ENCODE data around the gene NCAPG.
"Not testable (repeated sequence)": the region's sequence is repeated elsewhere in the genome, so short reads cannot be mapped to it uniquely, and the experiment has no call there.

The NCAPG gene

GRCh38 chr4:17854036-17854435 is 43.3 kb downstream of the NCAPG start:
- H3K4me3 ChIP-seq (ENCODE audit: low read length) = no peak overlapping the region
- H3K4me1 ChIP-seq (ENCODE audit: insufficient read depth, low read length) = no peaks in the 10 kb centered on the region

GRCh38 chr4:17859793-17860406 is 49.1 kb downstream of the NCAPG start:
- Histone ChIP-seq H3K9me3 (ENCODE audit: insufficient read depth, low read depth, low read length) (peaks cover 17% of the 10 kb centered on the region), H3K36me3 (ENCODE audit: insufficient read depth, low read depth, low read length) (no peaks in the 10 kb centered on the region), H3K27me3 (ENCODE audit: insufficient read depth, low read length) (no peaks in the 10 kb centered on the region), H3K9ac (ENCODE audit: low read depth, low read length) (no peak overlapping the region), H3K4me1 (ENCODE audit: insufficient read depth, low read length) (no peaks in the 10 kb centered on the region), H3K27ac (ENCODE audit: low read length) (no peak overlapping the region), H3K4me3 (ENCODE audit: low read length) (no peak overlapping the region)

More at GRCh38 chr4:17854036-17854435, 43.3 kb downstream of the NCAPG start:
- Histone ChIP-seq H3K9ac (ENCODE audit: low read depth, low read length) (no peak overlapping the region), H3K27me3 (ENCODE audit: insufficient read depth, low read length) (no peaks in the 10 kb centered on the region), H3K9me3 (ENCODE audit: insufficient read depth, low read depth, low read length) (no peaks in the 10 kb centered on the region), H3K36me3 (ENCODE audit: insufficient read depth, low read depth, low read length) (no peaks in the 10 kb centered on the region), H3K27ac (ENCODE audit: low read length) (no peak overlapping the region)

- not testable (repeated sequence) for H3K27ac ChIP-seq (ENCODE audit: low read length); H3K9ac ChIP-seq (ENCODE audit: low read depth, low read length); H3K27me3 ChIP-seq (ENCODE audit: insufficient read depth, low read length); H3K4me3 ChIP-seq (ENCODE audit: low read length); H3K4me1 ChIP-seq (ENCODE audit: insufficient read depth, low read length); H3K36me3 ChIP-seq (ENCODE audit: insufficient read depth, low read depth, low read length)
- peaks cover 17% of the 10 kb centered on the region for H3K9me3 ChIP-seq (ENCODE audit: insufficient read depth, low read depth, low read length)
Measured at GRCh38 chr4:17861906-17862305, 51.1 kb downstream of the NCAPG start.

- Histone ChIP-seq H3K36me3 (ENCODE audit: insufficient read depth, low read depth, low read length) (no peaks in the 10 kb centered on the region), H3K27ac (ENCODE audit: low read length) (no peak overlapping the region), H3K27me3 (ENCODE audit: insufficient read depth, low read length) (no peaks in the 10 kb centered on the region)
Measured at GRCh38 chr4:17865866-17866363, 55.1 kb downstream of the NCAPG start.

GRCh38 chr4:17866810-17867209 is 56.0 kb downstream of the NCAPG start:
- peaks cover 13% of the 10 kb centered on the region for H3K9me3 ChIP-seq (ENCODE audit: insufficient read depth, low read depth, low read length)
- H3K36me3 ChIP-seq (ENCODE audit: insufficient read depth, low read depth, low read length) = no peaks in the 10 kb centered on the region
- no peak overlapping the region for H3K9ac ChIP-seq (ENCODE audit: low read depth, low read length)
- no peak overlapping the region for H3K27ac ChIP-seq (ENCODE audit: low read length)
- H3K4me3 ChIP-seq (ENCODE audit: low read length) = no peak overlapping the region
- H3K27me3 ChIP-seq (ENCODE audit: insufficient read depth, low read length) = no peaks in the 10 kb centered on the region
- no peaks in the 10 kb centered on the region for H3K4me1 ChIP-seq (ENCODE audit: insufficient read depth, low read length)

More at GRCh38 chr4:17865866-17866363, 55.1 kb downstream of the NCAPG start:
- H3K4me1 ChIP-seq (ENCODE audit: insufficient read depth, low read length) = no peaks in the 10 kb centered on the region
- H3K9me3 ChIP-seq (ENCODE audit: insufficient read depth, low read depth, low read length) = peaks cover 17% of the 10 kb centered on the region
- no peak overlapping the region for H3K9ac ChIP-seq (ENCODE audit: low read depth, low read length)
- no peak overlapping the region for H3K4me3 ChIP-seq (ENCODE audit: low read length)

GRCh38 chr4:17867276-17867675 is 56.5 kb downstream of the NCAPG start:
- Histone ChIP-seq H3K27ac (ENCODE audit: low read length) (no peak overlapping the region), H3K27me3 (ENCODE audit: insufficient read depth, low read length) (no peaks in the 10 kb centered on the region), H3K4me1 (ENCODE audit: insufficient read depth, low read length) (no peaks in the 10 kb centered on the region), H3K9ac (ENCODE audit: low read depth, low read length) (no peak overlapping the region), H3K9me3 (ENCODE audit: insufficient read depth, low read depth, low read length) (peaks cover 8% of the 10 kb centered on the region), H3K4me3 (ENCODE audit: low read length) (no peak overlapping the region), H3K36me3 (ENCODE audit: insufficient read depth, low read depth, low read length) (no peaks in the 10 kb centered on the region)

- Histone ChIP-seq H3K27ac (ENCODE audit: low read length) (no peak overlapping the region), H3K4me1 (ENCODE audit: insufficient read depth, low read length) (no peaks in the 10 kb centered on the region), H3K36me3 (ENCODE audit: insufficient read depth, low read depth, low read length) (no peaks in the 10 kb centered on the region), H3K9me3 (ENCODE audit: insufficient read depth, low read depth, low read length) (no peaks in the 10 kb centered on the region), H3K4me3 (ENCODE audit: low read length) (no peak overlapping the region), H3K9ac (ENCODE audit: low read depth, low read length) (no peak overlapping the region), H3K27me3 (ENCODE audit: insufficient read depth, low read length) (no peaks in the 10 kb centered on the region)
Measured at GRCh38 chr4:17869327-17869726, 58.5 kb downstream of the NCAPG start.

- no peaks in the 10 kb centered on the region for H3K4me1 ChIP-seq (ENCODE audit: insufficient read depth, low read length)
- no peak overlapping the region for H3K4me3 ChIP-seq (ENCODE audit: low read length)
- H3K27ac ChIP-seq (ENCODE audit: low read length) = no peak overlapping the region
- H3K9me3 ChIP-seq (ENCODE audit: insufficient read depth, low read depth, low read length) = no peaks in the 10 kb centered on the region
- no peaks in the 10 kb centered on the region for H3K36me3 ChIP-seq (ENCODE audit: insufficient read depth, low read depth, low read length)
- no peaks in the 10 kb centered on the region for H3K27me3 ChIP-seq (ENCODE audit: insufficient read depth, low read length)
- no peak overlapping the region for H3K9ac ChIP-seq (ENCODE audit: low read depth, low read length)
Measured at GRCh38 chr4:17875402-17876070, 64.8 kb downstream of the NCAPG start.

GRCh38 chr4:17876943-17877342 is 66.2 kb downstream of the NCAPG start:
- H3K27ac ChIP-seq (ENCODE audit: low read length) = no peak overlapping the region
- H3K9me3 ChIP-seq (ENCODE audit: insufficient read depth, low read depth, low read length) = no peaks in the 10 kb centered on the region
- no peaks in the 10 kb centered on the region for H3K4me1 ChIP-seq (ENCODE audit: insufficient read depth, low read length)
- H3K36me3 ChIP-seq (ENCODE audit: insufficient read depth, low read depth, low read length) = no peaks in the 10 kb centered on the region
- no peaks in the 10 kb centered on the region for H3K27me3 ChIP-seq (ENCODE audit: insufficient read depth, low read length)
- H3K4me3 ChIP-seq (ENCODE audit: low read length) = no peak overlapping the region
- H3K9ac ChIP-seq (ENCODE audit: low read depth, low read length) = no peak overlapping the region

- no peak overlapping the region for H3K27ac ChIP-seq (ENCODE audit: low read length)
- no peak overlapping the region for H3K4me3 ChIP-seq (ENCODE audit: low read length)
- H3K27me3 ChIP-seq (ENCODE audit: insufficient read depth, low read length) = no peaks in the 10 kb centered on the region
- H3K9me3 ChIP-seq (ENCODE audit: insufficient read depth, low read depth, low read length) = no peaks in the 10 kb centered on the region
- no peaks in the 10 kb centered on the region for H3K36me3 ChIP-seq (ENCODE audit: insufficient read depth, low read depth, low read length)
- H3K4me1 ChIP-seq (ENCODE audit: insufficient read depth, low read length) = no peaks in the 10 kb centered on the region
- H3K9ac ChIP-seq (ENCODE audit: low read depth, low read length) = no peak overlapping the region
Measured at GRCh38 chr4:17877661-17878060, 66.9 kb downstream of the NCAPG start.

- no peaks in the 10 kb centered on the region for H3K9me3 ChIP-seq (ENCODE audit: insufficient read depth, low read depth, low read length)
- H3K36me3 ChIP-seq (ENCODE audit: insufficient read depth, low read depth, low read length) = peaks cover 12% of the 10 kb centered on the region; the same call in 1 of the 2 replicates
- H3K4me1 ChIP-seq (ENCODE audit: insufficient read depth, low read length) = peaks cover 1% of the 10 kb centered on the region; the same call in 1 of the 2 replicates
- H3K9ac ChIP-seq (ENCODE audit: low read depth, low read length) = no peak overlapping the region
- H3K27me3 ChIP-seq (ENCODE audit: insufficient read depth, low read length) = no peaks in the 10 kb centered on the region
- no peak overlapping the region for H3K4me3 ChIP-seq (ENCODE audit: low read length)
- H3K27ac ChIP-seq (ENCODE audit: low read length) = no peak overlapping the region
Measured at GRCh38 chr4:17884063-17884462, 73.3 kb downstream of the NCAPG start.

- peaks cover 5% of the 10 kb centered on the region; the same call in 1 of the 2 replicates for H3K4me1 ChIP-seq (ENCODE audit: insufficient read depth, low read length)
- peaks cover 12% of the 10 kb centered on the region; the same call in 1 of the 2 replicates for H3K36me3 ChIP-seq (ENCODE audit: insufficient read depth, low read depth, low read length)
- H3K9me3 ChIP-seq (ENCODE audit: insufficient read depth, low read depth, low read length) = no peaks in the 10 kb centered on the region
- H3K4me3 ChIP-seq (ENCODE audit: low read length) = no peak overlapping the region
- no peak overlapping the region for H3K9ac ChIP-seq (ENCODE audit: low read depth, low read length)
- H3K27me3 ChIP-seq (ENCODE audit: insufficient read depth, low read length) = no peaks in the 10 kb centered on the region
- H3K27ac ChIP-seq (ENCODE audit: low read length) = no peak overlapping the region
Measured at GRCh38 chr4:17884511-17884910, 73.7 kb downstream of the NCAPG start.

Measured in iPS-20b (cell line).